ENCODE data around the gene RBM38.

DNA sequence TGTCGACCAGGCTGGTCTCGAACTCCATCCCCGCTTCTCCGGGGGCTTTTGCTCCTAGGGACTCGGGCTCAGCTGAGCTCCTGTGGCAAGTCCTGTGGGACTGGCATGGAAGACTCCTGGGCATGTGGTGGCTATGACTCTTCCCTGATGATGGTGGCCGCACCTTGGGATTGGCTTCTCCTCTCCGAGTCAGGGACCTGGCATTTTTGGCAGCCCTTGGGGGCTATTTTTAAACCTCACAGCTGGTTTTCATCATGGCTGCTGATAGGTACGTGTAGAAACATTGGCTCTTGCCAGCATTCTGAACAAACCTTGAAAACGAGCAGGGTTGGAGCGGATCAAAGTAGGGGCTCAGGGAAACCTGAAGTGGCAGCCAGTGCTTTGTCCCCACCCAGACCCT, 54.1 kb downstream of the RBM38 start:
- TF ChIP-seq, protein P1, sequence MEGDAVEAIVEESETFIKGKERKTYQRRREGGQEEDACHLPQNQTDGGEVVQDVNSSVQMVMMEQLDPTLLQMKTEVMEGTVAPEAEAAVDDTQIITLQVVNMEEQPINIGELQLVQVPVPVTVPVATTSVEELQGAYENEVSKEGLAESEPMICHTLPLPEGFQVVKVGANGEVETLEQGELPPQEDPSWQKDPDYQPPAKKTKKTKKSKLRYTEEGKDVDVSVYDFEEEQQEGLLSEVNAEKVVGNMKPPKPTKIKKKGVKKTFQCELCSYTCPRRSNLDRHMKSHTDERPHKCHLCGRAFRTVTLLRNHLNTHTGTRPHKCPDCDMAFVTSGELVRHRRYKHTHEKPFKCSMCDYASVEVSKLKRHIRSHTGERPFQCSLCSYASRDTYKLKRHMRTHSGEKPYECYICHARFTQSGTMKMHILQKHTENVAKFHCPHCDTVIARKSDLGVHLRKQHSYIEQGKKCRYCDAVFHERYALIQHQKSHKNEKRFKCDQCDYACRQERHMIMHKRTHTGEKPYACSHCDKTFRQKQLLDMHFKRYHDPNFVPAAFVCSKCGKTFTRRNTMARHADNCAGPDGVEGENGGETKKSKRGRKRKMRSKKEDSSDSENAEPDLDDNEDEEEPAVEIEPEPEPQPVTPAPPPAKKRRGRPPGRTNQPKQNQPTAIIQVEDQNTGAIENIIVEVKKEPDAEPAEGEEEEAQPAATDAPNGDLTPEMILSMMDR (IDR thresholded peaks at IDR 0.05) = no peak
- TF ChIP-seq POLR2A (IDR thresholded peaks at IDR 0.05) = no peak
